Fibroblast of gingiva (primary cell): ENCODE data around the gene DAAM1.
A peak's percentile ranks its signal among the peaks of the same experiment; 100 is the strongest.

ENCODE experiments used
- DNase-seq: peaks from one replicate; pipeline ENCODE4 v3.0.0-alpha.2; 2011; ENCODE audit warnings: low read depth

Gene DAAM1

DNA sequence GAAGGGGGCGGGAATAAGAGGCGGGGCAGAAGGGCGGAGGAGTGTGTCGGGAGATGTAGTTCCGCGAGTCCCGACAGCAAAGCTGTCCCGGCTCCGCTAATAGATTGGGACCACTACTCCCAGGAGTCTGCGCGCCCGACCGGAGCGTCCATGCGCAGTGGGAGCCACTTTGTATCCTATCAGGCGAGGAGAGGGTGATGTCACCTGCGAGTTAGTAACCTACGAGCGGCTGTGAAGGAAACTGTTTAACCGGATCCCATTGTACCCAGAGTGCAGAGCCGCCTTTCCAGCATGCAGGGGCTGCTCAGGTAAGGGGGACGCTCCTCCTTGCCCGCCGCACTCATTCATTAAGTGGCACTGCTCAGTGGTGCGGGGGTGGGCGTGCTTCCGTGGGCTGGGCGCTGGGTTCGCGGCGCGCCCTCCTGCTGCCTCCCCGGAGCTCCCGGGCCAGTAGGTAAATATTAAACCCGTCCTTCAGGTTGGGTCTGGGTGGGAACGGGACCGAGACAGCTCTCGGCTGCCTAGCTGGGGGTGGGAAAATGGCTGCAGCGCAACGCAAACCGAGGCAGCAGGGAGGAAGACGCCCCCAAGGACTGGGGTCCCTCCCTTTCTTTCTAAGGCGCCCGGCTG is at the start of gene DAAM1:
Gene DAAM1, plus strand, starts transcription at position 207 of the 630 bp plus-strand sequence. CDS start 74,811 bp downstream, outside the sequence.
- peak; percentile 97 for DNase-seq

DNA sequence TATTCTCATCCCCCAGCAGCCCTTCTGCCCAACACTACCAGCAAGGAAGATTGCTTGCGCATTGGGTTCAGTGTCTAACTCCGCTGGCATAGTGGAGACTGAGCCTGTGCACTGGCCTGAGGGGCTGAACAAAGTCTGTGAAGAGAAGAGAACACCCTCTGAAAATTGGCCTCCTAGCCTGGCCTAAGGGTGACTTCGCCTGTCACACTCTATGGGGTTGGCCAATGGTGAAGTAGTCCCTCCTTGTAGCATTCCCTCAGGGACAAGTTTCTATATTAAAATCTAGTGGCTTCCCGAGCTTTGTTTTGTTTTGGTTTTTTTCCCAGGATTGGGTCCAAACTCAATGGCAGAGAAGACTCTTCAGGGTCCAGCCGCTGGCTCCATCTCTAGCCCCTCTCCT is 49.1 kb upstream of the DAAM1 start:
- no peak for DNase-seq

DNA sequence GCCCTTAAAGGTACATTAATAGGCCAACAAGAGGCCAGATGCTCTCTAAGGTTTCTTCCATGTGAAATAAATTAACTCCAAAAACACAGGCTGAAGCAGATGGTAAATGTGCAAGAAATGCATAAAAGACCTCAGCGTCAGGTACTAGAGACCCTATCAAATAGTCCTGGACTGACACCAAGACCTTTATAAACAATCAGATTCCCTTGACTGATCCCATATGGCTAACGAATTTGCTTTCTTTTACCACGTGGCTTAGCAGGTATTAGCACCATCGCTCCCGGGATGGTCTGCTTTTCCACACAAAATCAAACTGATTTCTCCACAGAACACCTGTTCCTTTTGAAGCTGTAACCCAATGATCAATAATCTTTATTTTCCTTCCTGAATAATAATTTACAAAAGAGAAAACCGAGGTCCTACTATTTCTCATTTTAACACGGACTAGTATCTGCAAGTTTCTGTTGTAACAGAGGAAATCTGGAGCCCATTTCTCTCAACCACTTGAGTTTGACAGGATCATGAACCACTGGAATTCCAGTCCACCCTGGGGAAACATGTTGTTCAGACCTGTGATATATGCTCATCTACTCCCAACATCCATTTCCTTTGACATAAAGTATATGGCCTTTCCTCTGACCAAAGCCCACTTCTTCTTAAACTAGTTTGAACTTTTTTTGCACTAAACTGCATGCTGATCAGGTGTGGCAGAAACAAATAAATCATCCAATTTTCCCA is 48.2 kb upstream of the DAAM1 start:
- no peak for DNase-seq

DNA sequence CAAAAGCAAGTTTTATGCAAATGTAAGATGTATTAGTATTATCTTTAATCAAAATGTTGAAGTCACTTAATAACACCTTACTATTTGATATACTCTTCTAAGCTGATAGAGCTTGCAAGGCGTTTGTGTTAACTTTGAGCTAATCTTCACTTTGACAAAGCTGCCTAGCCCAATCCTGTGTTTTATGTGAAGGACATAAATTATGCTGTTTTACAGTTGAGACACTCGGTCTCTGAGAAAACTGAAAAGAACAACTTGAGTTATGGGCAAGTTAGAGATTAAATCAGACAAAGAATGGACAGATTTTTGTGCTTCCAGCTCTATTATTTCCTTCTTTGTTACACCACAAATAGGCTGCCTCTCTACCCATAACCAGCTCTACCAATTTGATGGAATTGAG is 42.0 kb upstream of the DAAM1 start:
- DNase-seq, result no peak

DNA sequence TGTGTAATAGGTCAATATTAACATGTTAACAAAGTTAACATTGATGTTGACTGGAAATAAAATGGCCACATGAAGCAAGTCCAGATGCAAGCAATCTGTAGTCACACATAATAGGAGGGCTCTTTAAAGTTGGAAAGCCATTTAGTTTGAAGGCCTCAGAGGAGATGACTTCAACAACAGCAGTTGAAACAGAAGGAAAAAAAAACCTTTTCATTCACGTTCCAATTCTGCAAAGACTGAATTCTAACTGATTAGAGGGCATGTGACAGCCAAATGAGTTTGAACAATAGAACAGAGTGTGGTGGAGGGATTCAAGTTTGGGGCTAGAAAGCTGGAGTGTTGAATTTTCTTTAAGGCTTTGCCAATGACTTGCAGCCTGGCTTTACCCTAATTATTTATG is 41.5 kb upstream of the DAAM1 start:
- DNase-seq, result no peak

DNA sequence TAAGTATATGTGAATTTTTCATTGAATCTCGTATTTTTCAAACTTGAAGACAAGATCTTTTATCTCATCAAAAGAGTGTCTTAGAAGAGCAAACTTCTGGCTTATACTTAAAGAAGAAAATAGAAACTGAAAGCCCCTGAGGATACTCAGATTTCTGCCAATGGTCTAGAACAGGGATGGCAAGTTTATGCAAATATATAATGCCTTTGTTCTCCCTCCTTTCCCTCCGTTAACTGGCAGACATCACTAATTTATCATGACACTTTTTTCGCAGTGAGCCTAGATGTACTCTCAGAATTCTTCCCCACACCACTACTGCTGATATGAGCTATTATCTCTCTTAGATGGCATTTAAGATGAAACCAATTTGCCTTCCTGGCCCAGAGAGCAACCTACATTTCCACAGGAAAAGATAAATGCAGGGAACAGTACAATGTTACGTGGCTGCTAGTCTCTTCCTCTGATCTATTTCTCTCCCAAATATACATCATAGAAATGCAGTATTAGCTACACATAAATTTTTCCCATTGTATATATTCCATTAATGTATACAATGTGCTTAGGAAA is 40.0 kb upstream of the DAAM1 start:
- no peak for DNase-seq

DNA sequence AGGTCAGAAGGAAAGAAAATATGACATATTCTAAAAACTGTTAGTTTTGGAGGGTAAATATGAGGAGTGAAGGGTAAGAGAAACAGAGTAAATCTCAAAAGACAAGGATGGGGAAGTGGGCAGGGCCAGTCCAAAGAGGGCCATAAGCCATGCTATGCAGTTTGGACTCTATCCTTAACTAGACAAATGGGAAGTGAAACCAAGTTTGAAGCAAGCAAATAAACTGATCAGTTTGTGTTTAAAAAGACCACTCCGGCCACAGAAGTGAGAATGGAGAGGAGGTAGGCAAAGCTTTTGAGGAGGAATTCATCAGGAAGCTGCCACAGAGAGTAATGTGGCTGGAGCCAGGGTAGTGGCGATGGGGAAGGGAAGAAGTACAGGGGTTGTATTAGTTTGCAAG is 37.5 kb upstream of the DAAM1 start:
- DNase-seq, result no peak

DNA sequence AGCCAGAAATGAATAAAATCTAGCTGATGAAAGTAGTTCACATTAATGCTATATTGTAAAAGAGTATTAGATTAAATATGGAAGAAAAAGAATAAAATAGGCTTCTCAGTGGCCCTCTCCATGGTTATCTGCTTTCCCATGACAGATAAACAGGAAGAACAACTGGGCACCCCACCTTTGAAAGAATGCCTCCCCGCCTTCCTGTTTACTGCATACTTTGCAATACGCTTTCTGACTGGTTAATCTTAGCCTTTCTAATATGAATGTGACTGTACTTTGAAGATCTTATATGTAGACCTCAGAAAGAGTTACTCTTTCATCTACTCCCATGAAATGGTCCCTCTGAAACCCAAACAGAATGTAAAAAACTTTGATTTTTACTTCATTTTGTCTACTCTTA is 34.1 kb upstream of the DAAM1 start:
- no peak for DNase-seq

DNA sequence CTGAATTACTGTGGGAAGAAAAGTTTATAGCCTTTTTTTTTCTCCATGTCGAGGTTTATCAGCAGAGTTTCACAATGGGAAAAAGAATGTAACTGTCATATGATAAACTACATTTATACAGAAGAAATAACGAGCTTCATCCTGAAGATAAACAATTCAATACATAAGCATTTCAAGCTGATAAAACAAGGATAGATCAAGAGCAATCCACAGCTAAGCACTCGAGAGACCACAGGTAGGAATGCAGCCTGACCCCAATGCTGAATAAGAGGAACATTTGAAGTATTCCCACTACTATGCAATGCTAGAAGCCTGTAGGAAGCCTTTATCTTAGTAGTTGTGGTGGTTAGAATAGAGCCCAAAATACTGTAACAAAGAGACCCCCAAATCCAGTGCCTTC is 32.6 kb upstream of the DAAM1 start:
- DNase-seq, result no peak

DNA sequence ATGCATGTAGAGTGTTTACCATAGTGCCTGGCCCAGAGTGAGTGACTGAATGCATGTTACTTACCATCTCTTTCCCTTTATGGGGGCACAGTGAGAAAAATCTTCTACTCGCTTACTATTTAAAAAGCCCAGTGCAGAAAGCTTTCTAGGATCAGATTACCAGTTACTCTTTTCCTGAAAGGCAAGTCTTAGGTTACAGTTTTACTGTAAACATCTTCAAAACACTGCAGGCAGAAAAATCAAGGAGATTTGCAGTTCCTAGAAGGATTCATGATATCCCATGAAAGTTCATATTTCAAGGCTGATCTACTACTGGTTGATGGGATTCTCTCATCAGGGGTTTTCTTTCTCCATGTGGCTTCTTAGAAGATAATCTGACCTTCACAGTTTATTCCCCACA is 29.3 kb upstream of the DAAM1 start:
- DNase-seq, result peak; percentile 5

DNA sequence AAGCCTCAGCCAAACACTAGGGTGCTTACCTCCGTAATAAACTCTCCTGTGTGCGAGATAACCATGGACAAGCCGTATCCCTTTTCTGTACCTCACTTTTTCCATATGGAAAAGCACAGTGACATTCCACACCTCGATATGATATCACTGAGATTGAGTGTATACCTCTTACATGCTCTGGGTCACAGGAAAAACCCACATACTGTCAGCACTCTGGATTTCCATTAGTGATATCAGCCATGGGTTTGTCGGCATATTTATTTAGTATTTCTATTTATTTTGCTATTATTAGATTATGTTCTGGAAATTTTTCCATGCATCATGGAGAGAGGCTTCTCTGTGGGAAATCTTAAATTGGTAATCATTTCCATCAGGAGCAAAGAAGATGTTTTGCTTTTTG is 28.0 kb upstream of the DAAM1 start:
- DNase-seq, result no peak

DNA sequence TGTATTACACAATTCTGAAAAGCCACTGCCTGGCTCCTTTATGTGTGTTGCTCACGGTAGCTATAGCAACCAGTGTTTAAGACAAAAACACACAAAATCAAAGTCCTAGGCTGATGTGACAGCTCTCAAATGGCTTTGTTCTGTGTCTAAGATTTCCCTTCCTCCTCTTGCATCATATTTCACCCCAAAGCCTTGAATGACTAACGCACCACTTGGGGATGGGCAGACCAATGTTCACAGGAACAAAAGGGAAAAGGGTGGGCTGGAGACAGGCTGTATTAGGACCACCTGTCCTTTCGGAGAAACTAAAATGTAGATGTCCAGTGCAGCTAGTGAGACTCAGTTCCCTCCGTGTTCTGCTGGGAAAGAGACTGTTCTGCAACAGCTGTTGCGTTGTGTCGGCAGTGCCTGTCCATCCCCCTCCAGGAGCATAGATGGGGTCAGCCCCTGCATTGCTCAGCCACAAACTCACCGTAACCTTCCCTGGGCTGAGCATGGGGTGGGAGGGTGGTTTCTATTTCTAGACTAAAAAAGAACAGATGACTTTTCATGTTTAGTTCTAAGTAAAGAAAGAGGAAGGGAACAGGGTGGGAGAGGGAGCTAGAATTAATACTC is 26.8 kb upstream of the DAAM1 start:
- peak; percentile 38 for DNase-seq

DNA sequence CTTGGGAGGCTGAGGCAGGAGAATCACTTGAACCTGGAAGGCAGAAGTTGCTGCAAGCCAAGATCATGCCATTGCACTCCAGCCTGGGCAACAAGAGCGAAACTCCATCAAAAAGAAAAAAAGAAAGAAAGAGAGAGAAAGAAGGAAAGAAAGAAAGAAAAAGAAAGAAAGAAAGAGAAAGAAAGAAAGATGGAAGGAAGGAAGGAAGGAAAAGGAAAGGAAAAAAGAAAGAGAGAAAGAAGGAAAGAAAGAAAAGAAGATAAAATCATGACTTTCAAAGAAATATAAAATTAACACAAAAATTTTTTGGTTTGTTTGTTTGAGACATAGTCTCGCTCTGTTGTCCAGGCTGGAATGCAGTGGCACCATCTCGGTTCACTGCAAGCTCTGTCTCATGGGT is 22.2 kb upstream of the DAAM1 start:
- DNase-seq, result no peak

DNA sequence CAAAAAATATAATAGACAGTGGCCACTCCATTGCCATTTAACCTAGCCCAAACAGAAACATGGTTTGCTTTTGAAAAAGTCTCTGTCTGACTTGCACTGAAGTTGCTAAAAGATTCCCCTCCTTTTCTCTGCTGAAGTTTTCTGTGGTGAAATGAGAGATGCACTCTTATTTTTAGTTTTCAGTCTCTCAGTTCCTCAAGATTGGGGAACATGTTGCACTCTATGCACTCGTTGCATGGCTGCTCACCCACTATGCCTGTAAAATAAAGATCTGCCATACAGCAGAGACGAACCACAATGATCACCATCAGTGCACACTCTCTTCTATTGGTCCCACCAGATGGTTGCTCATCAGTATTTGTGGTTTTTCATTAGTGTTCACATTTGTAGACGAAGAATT is 13.1 kb upstream of the DAAM1 start:
- no peak for DNase-seq

DNA sequence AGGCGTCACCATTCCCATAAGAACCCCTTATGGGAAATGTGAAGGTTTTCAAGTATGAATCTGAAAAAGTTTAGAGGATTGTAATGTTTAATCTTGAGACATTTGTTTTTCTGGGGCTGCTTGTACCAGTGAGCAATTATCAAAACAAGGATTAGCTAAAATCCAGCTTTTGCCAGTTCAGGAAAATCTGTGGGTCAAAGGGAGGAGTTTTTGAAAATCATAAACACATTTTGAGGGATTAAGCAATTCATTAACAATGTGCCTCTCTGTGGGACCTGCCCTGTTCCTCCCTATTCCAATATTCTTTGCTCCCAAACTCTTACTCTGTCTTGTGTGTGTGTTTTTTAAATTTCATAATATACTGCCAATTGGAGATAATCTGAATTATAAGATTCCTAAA is 11.7 kb upstream of the DAAM1 start:
- peak; percentile 27 for DNase-seq

DNA sequence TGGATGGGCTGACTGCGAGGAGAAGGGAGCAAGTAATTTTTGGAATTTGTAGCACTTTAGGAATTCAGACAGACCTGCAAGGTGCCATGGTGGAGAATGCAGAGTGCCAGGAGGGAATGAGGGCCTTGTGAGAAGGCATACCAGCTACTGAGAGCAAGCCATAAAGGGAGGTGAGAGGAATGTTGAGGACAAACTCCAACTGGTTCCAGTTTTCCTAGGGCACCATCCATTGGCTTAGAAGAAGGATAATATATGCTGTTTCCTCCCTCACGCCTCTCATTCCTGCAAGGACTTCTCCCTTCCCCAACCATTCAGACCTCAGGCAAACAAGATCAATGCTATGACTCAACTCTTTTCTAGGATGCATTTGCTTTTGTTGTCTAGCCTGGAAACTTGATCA is 11.2 kb upstream of the DAAM1 start:
- no peak for DNase-seq

DNA sequence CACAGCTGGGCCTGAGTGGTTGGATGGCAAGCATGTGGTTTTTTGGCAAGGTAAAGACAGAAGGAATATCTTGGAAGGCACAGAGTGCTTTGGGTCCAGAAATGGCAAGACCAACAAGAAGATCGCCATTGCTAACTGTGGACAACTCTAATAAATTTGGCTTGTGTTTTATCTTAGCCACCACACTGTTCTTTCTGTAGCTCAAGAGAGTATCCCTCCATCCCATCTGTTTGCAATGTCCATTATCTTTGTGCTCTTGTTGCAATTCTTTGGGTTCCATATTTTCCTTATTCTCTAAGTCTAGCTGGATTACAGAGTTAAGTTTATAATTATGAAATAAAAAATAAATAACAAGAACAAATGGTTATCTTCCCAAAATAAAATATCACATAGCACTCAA is 6.7 kb upstream of the DAAM1 start:
- DNase-seq, result no peak

DNA sequence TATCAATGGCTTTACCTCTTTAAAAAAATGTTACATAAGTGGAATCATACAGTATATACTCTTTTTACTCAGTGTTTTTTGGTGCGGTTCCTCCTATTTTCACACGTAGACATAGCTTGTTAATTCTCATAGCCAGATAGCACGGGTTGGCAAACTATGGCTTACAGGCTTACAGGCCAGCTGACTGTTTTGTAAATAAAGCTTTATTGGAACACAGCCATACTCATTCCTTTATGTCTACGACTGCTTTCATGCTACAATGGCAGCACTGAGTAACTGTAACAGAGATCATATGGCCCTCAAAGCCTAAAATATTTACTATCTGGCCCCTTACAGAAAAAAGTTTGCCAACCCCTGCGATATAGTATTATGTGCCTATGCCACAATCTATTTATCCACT is 5.8 kb upstream of the DAAM1 start:
- no peak for DNase-seq

DNA sequence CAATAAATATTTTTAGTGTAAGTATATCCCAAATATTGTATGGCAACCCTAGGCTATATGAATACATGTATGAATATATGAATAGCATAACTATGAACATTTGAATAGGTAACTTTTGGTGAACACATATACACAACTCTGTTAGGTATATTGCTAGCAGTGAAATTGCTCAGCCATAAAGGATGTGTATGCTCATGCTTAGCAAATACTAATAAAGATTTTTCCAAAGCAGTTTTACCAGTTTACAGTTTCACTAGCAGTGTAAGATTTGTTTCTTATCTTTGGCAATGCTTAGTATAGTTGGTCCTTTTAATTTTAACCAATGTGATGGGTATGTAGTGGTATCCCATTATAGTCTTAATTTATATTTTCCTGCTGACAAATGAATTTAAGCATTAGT is 5.3 kb upstream of the DAAM1 start:
- DNase-seq, result no peak

DNA sequence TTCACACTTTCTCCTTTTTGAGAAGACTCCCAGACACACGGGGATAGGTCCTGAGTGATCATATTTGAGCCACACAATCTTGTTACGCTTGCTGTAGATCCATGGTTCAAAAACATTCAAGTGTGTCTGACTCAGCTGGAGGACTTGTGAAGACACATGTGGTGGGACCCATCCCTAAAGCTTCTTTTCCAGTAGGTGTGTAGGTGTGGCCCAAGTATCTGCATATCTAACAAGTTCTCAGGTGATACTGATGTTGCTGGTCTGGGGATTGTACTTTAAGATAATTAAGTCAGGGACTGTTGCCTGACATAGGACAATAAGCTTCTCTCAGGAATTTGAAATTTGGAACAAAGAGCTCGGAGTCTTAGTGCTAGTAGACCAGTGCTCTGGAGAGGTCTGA is 4.1 kb upstream of the DAAM1 start:
- no peak for DNase-seq

DNA sequence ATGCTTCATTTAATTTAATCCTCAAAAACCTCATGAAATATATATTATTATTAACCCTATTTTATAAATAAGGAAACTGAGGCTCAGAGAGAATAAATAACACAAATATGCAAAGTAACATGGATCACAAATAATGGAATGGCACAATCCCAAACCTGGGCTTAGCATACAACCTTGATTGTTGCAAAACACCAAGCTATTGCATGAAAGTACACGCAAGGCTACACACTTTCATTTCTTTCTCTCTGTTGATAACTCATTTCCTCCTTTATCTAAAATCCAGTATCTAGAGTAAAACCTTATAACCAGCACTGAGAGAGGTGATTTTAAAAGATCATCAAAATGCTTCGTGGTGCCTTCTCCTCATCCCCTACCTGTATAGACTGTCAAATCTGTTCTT is 2.8 kb upstream of the DAAM1 start:
- DNase-seq, result no peak

DNA sequence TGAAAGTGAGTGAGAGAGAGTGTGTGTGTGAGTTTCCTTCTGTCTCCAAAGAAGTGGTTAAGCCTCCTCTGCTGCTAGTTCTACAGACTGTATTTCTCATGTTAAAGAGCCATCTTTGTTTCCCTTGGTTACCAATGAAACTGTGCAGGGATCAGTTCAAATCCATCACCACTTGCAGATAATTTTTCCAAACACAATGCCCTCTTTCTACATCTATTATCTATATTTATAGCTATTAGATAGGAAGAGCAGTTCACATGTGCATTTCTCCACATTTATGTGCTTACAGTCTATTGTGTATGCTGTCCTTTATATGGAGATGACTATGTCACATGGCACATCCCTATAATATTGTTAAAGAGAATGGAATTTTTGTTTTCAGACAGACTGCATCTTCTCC is 2.2 kb upstream of the DAAM1 start:
- no peak for DNase-seq

DNA sequence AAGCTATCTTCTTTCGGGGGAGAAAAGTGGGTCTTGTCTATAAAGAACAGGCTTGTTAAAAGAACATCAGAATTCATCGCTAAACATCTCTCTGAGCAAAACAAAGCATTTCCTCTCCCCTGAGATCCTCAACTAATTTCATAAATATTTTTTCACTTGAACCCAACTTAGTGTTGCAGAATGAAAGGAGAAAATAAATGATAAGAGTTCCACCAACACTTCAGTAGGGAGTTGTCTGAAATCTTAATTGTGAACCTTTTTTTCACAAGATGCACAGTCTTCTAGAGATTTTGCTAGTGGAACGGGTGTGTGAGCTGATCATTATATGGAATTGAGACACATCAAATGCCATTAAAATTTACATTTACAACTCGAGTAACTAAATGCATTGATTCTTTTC is 1.3 kb upstream of the DAAM1 start:
- no peak for DNase-seq
